Right kidney (tissue), 1 donor: ENCODE measurements around the gene PLCB1.
"Not testable (repeated sequence)": the region's sequence is repeated elsewhere in the genome, so short reads cannot be mapped to it uniquely, and the experiment has no call there.

Experiments
- DNase-seq: peaks from one replicate; pipeline ENCODE4 v3.0.0-alpha.2; 2016

The PLCB1 gene

GRCh38 chr20:8408587-8409307 lies 276.7 kb downstream of the PLCB1 start:
- DNase-seq = no peak

GRCh38 chr20:8413691-8414090 lies 281.6 kb downstream of the PLCB1 start:
- DNase-seq = no peak

GRCh38 chr20:8414586-8415274 lies 282.7 kb downstream of the PLCB1 start:
- no peak for DNase-seq

DNA sequence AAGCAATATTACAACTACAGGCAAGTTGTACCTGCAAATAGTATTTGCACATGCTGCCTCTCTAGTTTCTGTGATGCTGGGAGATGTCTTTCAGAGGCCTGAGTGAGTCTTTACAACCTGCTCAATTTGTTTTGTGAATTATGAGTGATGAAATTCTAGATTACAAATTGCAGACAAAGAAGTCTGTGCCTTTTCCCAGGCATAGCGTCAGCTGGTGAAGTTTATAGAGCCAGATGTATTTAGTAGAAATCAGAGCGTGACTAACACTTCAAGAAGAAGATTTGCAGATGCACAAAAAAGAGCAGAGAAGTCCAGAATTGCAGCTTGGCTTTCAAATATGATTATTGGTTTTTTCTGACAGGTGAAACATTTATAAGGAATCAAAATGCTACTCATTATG lies 289.9 kb downstream of the PLCB1 start:
- no peak for DNase-seq

DNA sequence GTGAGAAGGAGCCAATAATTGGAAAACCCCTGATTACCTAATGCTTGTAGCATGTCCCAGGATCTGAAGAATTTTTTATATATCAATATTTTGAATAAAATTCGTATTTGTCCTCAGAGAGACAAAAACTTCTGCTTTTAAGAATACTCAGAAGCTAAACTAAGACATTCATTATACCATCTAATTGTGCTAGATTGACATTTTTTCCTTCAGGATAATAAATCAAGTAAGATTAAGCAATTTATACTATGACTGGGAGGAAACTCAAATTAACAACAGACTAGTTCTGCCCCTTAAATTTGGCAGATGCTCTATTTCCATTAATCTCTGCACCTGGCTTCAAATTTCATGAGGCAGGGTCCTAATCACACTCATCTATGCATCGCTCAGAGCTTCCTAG lies 291.4 kb downstream of the PLCB1 start:
- DNase-seq = no peak

DNA sequence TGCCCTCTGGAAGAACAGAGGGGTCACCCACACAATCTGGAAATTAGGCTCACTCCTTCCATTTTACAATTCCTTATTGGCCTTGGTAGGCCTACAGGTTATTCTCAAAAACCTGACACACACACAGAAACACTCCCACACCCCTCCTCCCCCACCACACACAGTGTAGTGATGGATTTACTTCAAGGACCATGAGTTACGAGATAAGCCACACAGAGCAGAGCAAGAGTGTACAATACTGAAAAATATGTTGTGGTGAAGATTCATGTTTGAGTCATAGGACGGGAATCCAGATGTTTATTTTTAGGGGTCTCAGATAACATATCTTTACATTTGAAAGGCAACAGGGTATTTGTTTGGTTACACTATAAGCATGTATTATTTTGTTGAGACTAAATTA lies 291.9 kb downstream of the PLCB1 start:
- no peak for DNase-seq

DNA sequence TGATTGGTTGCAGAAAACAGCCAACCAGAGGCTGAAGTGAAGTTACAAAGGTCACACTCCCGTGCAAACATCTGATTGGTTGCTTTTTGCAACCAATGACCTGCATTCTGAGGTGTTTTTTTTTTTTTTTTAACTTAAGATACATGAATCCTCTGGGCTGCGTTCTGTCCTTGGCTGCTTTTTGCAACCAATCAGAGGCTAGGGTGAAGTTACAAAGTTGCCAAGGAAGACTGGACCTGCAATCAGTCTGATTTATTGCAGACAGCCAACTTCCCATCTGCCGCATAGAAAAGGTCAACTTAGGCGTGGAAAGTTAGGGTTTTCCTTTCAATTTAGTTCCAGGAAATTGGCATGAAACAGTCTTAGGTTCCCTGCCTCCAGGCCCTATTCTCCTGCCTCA lies 292.9 kb downstream of the PLCB1 start:
- DNase-seq = no peak

- DNase-seq = no peak
These were observed 293.7 kb downstream of the PLCB1 start for GRCh38 chr20:8425802-8426201.

DNA sequence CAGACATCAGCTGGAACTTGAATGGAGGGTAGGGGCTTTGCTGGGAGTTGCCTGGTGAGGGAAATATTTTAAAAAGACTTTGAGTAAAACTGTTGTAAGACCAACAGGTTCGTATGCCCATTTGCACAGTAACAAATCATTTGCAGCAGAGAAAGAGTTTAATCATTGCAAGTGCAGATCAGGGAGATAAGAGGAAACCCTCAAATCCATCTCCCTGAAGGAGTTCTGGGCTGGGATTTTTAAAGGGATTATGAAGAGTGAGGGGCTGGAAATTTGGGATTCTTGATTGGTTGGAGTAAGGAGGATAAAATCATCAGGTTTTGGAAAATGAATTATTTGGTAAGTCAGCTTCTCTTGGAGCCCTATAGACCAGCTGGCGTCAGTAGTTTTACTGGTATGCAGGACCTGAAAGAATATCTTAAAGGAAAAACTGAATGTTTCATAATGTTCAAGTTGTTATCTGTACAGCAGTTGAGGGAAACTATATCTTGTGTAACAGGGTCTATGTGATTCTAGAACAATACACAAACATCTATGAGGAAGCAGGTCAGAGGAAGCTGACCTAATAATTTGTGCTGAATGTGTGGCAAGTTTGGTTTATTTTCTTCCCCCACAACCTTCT lies 295.5 kb downstream of the PLCB1 start:
- DNase-seq = no peak

GRCh38 chr20:8428988-8429387 lies 296.9 kb downstream of the PLCB1 start:
- DNase-seq = no peak

GRCh38 chr20:8431538-8432434 lies 299.7 kb downstream of the PLCB1 start:
- no peak for DNase-seq

DNA sequence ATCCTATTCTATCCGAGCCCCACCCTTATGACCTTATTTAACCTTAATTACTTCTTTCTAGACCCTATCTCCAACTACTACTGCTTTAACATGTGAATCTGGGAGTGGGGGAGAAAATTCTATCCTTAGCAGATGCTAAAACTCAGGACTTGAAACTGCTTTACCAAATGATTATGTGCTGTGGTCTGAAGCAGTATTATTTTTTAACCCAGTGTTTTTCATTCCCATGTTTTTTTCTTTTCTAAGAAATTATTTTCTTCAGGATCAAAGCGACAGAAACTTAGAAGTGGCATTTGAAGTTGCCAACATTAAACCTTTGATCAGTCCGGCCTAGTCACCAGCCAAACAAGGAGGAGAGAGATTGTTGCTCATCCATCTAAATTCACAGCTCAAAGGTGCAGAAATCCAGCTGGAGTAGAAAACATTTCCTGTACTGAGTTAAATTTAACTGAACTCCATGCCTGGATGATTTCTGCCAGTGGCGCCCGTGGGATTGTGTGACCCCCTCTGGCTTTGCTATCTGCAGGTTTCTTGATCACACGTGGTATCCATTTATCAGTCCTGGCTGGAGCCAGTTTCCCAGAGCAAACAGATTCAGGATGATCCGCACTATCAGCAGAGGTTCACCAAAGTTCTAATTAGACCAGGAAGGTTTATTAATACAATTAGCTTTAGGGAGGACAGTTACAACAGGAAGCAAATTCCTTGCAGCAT lies 300.5 kb downstream of the PLCB1 start:
- DNase-seq = peak; percentile 52

DNA sequence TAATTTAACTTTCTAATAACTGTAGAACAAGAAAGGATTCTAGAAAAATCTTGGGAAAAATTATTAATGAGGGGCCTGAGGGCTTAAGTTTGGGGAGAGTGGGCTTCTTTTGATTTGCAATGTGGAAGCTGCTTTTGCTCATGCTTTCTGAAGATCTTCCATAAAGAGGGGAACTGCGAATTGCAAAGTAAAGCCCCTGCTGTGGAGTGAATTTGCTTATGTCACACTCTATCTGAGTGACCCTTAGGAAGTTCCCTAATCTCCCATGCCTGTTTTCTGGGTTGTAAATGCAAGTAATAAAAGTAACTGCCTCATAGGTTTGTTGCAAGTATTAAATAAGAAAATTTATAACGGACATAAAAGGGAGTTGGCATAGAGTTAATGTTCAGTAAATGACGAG lies 301.2 kb downstream of the PLCB1 start:
- no peak for DNase-seq

GRCh38 chr20:8434326-8434876 lies 302.3 kb downstream of the PLCB1 start:
- DNase-seq = no peak

GRCh38 chr20:8435285-8436035 lies 303.4 kb downstream of the PLCB1 start:
- no peak for DNase-seq

DNA sequence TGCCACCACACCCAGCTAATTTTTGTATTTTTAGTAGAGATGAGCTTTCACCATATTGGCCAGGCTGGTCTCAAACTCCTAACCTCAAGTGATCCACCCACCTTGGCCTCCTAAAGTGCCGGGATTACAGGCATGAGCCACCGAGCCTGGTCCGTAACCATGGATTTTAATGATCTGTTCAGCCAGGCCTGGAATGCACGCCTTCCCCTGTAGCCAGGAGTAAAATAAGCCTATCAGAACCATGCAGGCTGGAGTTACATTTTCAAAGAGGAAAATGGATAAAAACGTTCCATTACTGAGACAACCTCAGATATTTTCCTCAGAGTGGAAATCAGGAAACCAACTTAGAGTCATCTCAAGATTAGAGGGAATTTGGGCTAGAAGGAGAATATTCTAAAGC lies 304.9 kb downstream of the PLCB1 start:
- DNase-seq = not testable (repeated sequence)

DNA sequence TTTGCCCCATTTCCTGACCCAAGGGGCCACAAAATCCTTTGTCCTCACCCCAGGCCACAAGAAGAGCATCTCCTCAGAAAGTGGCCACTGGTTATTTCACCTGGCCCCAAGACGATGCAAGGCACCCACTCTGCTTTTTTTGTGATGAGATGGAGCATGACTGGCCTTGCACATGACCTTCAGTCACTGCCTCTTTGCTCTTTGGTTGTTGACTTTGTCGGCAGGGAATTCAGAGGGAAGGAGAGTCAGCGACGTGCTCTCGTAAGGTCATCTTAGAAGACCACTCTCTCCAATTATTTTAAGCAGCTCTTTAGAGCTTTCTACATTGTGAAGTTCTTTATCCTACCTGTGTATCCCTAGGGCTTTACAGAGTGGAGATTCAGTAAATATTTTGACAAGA lies 306.7 kb downstream of the PLCB1 start:
- DNase-seq = no peak

- no peak for DNase-seq
These were observed 311.5 kb downstream of the PLCB1 start for GRCh38 chr20:8443464-8444072.

- DNase-seq = no peak
These were observed 315.4 kb downstream of the PLCB1 start for GRCh38 chr20:8447262-8448120.
